Left colon (tissue), 2 donors: Measurements from ENCODE around the gene SRBD1. TPM values are rescaled to one million over a fixed set of nuclear protein-coding genes. Genes with fewer than 3 reads are reported as not detected.

Source experiments
- ATAC-seq: fragments of 200-7000 bp; cut with Tn5 transposase; one replicate; pipeline ENCODE4 v1.9.1; 2020; ENCODE audit warnings: mild to moderate bottlenecking, moderate library complexity
- DNase-seq, 2 donors: peaks; one replicate each; pipeline ENCODE4 v3.0.0-alpha.2; 2020
- intact Hi-C, 2 donors: fragments of 100-400 bp; cut with DNase I in 1 of 2; cut with micrococcal nuclease in 1 of 2; formaldehyde crosslinking; loops; one replicate each; pipeline versions ENCODE4 v1.11.2 to v1.14.0; 2022; cut with DNase I, micrococcal nuclease
- total RNA-seq, 2 donors: library from RNA; stranded (reverse); fragmentation: NEBNext Ultra II Directional; extraction: Animal tissue kit (Norgen Biotek cat#: 25700); gene quantifications; one replicate each; pipeline ENCODE4 v1.2.1, GENCODE V29; 2021
- donor health status: DM: no; HTN: no; CAD: no.
- donor health status: DM: yes; HTN: yes; CAD: no.

SRBD1 gene
- total RNA-seq, 2 donors from 2014 or later: 14.6 to 16.2 TPM

DNA sequence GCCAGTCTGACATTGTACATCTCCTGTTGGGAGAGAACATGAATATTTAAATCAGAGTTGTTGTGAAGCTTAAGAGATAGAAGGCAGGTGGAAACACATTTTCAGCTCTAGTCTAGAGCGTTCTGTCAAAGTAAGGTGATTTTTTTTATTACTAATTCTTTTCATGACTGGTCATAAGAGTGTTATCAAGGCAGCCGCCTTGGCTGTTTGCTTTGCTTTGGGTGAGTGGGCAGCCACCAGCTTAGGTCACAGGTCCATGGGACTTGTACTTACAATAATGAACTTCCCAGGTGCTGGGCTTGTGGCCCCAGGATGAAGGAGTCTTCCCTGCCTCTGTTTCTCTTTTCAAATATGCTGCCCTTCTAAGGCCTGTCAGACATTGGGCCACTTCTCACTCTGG is 256.3 kb downstream of the SRBD1 start:
- DNase-seq (no peak), ATAC-seq (no peak)
- intact Hi-C loops: no loop called here

DNA sequence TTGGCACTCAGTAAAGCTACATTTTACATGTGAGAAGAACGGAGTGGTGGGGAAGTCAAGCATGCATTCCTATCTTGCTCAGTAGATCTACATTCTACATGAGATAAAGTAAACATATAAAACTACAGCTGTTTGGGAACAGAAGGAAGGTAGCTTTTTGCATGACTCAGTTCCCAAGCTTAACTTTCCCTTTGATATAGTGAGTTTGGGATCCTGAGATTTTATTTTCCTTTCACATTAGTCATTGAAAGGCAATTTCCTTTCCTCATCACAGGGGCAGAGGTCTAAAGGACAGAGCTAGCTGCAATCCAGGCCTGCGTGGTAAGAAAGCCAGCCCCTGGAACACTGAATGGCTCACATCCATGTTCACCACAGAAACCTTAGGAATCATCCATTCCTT is 257.2 kb downstream of the SRBD1 start:
- ATAC-seq: no peak
- DNase-seq: no peak

DNA sequence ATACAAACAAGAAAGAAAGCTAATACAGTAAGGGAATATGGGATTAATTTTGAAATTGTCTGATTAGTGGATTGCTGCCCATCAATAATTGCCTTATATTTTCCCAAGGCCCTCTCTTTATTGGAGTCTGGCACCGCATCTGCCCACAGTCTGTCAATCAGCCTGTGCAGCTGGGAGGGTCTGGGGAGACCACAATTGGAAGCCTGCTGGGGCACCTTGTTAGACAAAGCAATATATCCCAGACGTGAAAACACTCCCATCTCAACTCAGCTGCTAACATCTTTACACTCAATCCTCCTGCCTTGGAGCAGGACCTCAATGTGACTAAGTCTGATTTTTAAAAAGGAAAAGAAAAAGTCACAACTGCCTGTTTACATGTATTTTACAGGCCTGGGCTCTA is 258.6 kb downstream of the SRBD1 start:
- intact Hi-C loops: no loop called here

More for the DNA sequence above, 257.2 kb downstream of the SRBD1 start:
- intact Hi-C loops: no loop called here

DNA sequence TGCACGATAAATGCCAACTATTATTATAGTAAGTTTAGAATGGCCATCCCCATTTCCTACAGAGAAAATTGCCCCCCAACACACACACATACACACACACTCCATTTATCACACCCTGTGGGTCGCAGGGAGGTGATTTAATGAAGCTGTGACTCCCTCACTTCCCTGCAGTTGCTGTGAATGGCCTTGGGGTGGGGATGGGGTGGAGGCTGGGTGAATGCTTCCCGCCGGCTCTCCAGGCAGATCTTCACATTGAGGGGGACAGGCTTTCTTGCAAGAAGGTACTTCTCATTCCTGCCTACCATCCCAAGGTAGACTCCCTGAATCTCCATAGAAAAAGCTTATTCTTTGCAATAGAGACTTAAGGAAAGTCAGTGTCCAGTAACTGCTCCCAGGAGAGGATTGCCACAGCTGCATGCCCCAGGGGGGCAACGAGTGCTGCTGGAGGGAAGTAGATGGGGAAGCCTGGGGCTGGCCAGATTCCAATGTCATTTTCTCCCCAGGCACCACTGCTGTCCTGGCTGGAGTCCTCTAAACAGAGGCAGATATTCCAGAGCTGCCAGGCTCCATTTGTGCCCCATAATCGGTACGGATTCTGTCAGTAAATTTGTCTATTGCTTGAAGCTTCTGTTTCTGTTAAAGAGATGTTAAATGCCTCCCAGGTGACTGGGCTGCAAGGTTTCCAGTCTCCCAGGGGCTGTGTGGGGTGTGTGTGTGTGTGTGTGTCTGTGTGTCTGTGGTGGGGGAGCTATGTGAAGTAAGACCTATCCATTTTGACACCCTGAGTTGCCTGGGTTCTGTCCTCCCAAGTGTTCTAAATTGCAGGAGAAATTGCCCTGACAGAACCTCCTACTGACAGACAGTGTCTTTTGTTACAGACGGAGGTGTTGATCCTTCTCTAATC is 265.5 kb downstream of the SRBD1 start:
- no peak for DNase-seq
- ATAC-seq: no peak
- intact Hi-C loops: no loop called here

More for the DNA sequence above, 258.6 kb downstream of the SRBD1 start:
- DNase-seq (no peak), ATAC-seq (no peak)

DNA sequence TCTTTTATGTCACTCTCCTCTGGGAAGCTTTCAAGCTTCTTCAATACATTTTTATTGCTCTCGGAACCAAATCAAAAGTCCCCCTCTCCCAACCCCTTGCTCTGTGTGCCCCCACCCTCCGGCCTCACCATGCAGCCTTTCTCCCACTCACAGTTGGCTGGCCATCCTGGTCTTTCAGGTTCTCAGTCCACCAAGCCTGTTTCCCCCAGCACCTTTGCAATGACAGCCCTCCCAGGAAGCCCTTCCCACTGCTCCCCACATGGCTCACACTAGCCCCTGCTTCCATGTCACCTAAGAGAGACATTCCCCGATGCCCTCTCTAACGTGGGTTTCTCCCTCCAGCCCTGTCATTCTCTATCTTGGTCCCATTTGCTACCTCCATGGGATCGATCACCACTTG is 266.6 kb downstream of the SRBD1 start:
- ATAC-seq (no peak), DNase-seq (no peak)
- intact Hi-C loops: no loop called here

DNA sequence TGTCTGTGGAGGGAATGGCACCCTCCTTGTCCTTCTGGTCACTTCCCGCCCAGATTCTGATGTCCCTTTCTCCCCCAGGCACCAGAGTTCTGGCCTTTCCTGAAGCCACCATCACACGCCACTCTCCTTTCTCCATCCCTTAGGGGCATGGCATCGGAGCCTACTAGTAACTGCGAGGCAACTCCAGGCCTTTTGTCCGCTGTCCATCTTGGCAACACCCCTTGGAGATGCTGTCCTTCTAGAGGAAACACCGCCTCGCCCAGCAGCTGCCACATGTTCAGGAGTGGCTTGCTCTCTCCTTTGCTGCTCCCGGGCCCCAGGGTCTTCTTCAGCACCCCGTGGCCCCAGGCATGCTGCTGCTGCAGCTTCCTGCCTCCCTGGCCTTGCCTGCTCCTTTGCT is 267.0 kb downstream of the SRBD1 start:
- ATAC-seq (no peak), DNase-seq (no peak)
- intact Hi-C loops: no loop called here

DNA sequence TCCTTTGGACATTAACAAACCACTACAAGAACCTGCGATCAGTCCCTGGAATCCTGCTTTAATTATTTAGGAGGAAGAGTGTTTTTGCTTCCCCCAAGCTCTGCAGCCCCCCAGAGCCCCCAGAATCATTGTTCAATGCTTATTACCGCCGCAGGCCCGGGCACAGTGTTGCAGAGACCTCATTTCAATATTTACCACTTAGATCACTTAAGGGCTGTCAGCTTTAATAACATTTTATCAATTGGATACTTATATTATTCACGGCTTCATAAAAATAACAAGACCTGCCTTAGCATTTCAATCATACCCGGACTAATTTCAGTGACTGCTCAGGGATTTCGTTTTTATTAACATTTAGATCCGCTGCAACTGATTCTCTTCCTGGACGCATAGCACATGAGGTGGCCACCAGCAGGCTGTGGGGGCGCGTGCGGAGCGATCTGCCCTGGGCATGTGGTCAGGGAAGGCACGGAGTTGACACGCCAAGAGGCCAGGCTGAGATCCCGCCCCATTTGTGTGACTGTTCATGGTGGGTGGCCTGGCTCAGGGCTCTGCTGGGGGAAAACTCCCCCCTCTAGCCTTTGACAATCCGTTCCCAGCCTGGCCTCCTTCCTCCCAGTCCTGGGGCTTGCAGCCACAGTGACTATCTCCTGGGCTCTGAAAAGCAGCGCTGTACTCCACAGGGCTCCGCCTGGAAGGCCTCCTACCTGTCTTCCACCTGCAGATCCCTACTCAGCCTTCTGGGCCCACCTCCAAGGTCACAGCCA is 267.6 kb downstream of the SRBD1 start:
- DNase-seq: no peak
- no peak for ATAC-seq
- intact Hi-C loops: no loop called here

DNA sequence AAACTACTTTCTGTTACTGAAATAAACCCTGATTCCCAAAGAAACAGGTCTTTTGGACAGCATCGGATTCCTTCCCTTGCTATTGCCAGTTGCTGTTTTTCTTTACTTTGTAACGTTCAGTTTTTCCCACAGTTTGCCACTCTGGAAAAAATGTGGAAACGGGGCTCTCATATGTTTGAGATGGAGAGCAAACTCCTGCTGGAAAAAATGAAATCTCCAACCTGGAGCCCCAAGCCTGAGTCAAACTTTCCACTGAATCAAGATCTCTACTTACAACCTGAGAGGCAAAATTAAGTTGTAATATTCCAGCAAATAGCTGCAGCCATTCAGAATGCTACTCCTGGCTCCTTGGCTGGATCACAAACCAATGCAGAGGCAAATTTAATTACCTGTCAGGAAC is 270.7 kb downstream of the SRBD1 start:
- intact Hi-C loops: no loop called here
- ATAC-seq (no peak), DNase-seq (no peak)

DNA sequence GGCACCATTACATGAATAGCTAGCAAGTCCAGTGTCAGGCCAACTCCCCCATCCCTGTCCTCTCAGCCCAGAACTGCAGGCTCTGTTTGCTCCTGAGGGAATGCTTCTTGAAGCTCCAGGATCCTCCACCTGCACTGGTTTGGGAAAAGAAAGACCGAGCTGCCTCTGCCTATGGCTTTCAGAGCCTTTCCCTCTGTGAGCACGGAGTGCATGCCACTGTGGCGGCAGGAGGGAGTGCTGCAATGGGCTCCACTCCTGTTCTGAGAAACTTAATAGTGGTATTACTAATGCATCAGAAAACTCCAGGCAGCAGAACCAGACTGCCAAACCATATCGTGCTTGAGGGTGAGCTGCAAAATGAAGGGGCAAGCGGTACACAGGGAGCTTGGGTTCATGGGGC is 271.8 kb downstream of the SRBD1 start:
- DNase-seq (no peak), ATAC-seq (no peak)
- intact Hi-C loops: no loop called here

Other genes starting within 250 kb of the SRBD1 start
- gene PRKCE, start 40.4 kb upstream of the SRBD1 start, total RNA-seq: 10 to 100 TPM; 22.2 to 29.2 TPM